ENCODE results near the gene RAB36. TPM values are rescaled to one million over a fixed set of nuclear protein-coding genes. Genes with fewer than 3 reads are reported as not detected.

RAB36 gene
- total RNA-seq, 1 experiment from 2014 or later: 4.1 TPM

GRCh38 chr22:23140385-23140784, 4.9 kb upstream of the RAB36 start:
- intact Hi-C loops (cut with micrococcal nuclease; ENCODE audit: unreplicated experiment): no loop called here
- in situ Hi-C loops (cut with HindIII; ENCODE audit: low pct_unique_long_range_greater_than_20kb, low sequenced_read_pairs): no loop called here

GRCh38 chr22:23142546-23143105, 2.7 kb upstream of the RAB36 start:
- Histone ChIP-seq H3K4me1 (ENCODE audit: control insufficient read depth, insufficient read depth, low read length) (peaks cover 3% of the 10 kb centered on the region; the same call in 1 of the 2 replicates), H3K36me3 (ENCODE audit: control insufficient read depth, insufficient read depth, low read length) (no peaks in the 10 kb centered on the region), H3K27me3 (ENCODE audit: control insufficient read depth, insufficient read depth, low read length) (no peaks in the 10 kb centered on the region), H3K4me3 (ENCODE audit: low read depth in 2 of 2, low read length in 2 of 2) (no peak overlapping the region; a peak in 1 of 4 replicates), H3K9me3 (ENCODE audit: control insufficient read depth, insufficient read depth, low read depth, low read length) (no peaks in the 10 kb centered on the region), H3K27ac (ENCODE audit: low read length) (no peak overlapping the region)
- CTCF ChIA-PET: no interaction called here
- DNase-seq (ENCODE audit: low read depth, low spot score) (no peak), ATAC-seq (no peak)
- intact Hi-C loops (cut with micrococcal nuclease; ENCODE audit: unreplicated experiment): no loop called here
- TF ChIP-seq CTCF (IDR thresholded peaks at IDR 0.05) (no peak), REST (IDR thresholded peaks at IDR 0.05; ENCODE audit: insufficient read depth in 1 of 2, low read depth in 2 of 2, low read length in 1 of 2) (no peak), TCF7L2 (IDR thresholded peaks at IDR 0.05; ENCODE audit: low read depth, low read length) (no peak), POLR2AphosphoS5 (IDR thresholded peaks at IDR 0.05; ENCODE audit: low read depth, low read length) (no peak), SIN3A (IDR thresholded peaks at IDR 0.05; ENCODE audit: borderline replicate concordance, insufficient read depth, low read depth, low read length) (no peak)
- no TSS peak for BruUV-seq (replicated peaks)
- in situ Hi-C loops (cut with HindIII; ENCODE audit: low pct_unique_long_range_greater_than_20kb, low sequenced_read_pairs): no loop called here
- POLR2A ChIA-PET: interaction anchor here (0.5 to 0.7 kb wide), 2 partner anchors 20 to 21 kb away, joined by 3 to 5 read pairs; no protein-coding TSS in a partner anchor

More at GRCh38 chr22:23140385-23140784, 4.9 kb upstream of the RAB36 start:
- no TSS peak for BruUV-seq (replicated peaks)
- no peaks in the 10 kb centered on the region for H3K27me3 ChIP-seq (ENCODE audit: control insufficient read depth, insufficient read depth, low read length)
- CTCF ChIA-PET: no interaction called here
- no peaks in the 10 kb centered on the region for H3K9me3 ChIP-seq (ENCODE audit: control insufficient read depth, insufficient read depth, low read depth, low read length)
- H3K4me3 ChIP-seq (ENCODE audit: low read depth in 2 of 2, low read length in 2 of 2): no peak overlapping the region
- H3K27ac ChIP-seq (ENCODE audit: low read length): no peak overlapping the region
- H3K4me1 ChIP-seq (ENCODE audit: control insufficient read depth, insufficient read depth, low read length): no peaks in the 10 kb centered on the region
- DNase-seq (ENCODE audit: low read depth, low spot score): no peak
- POLR2A ChIA-PET: no interaction called here
- TF ChIP-seq TCF7L2 (IDR thresholded peaks at IDR 0.05; ENCODE audit: low read depth, low read length) (no peak), CTCF (IDR thresholded peaks at IDR 0.05) (no peak), POLR2AphosphoS5 (IDR thresholded peaks at IDR 0.05; ENCODE audit: low read depth, low read length) (no peak), REST (IDR thresholded peaks at IDR 0.05; ENCODE audit: insufficient read depth in 1 of 2, low read depth in 2 of 2, low read length in 1 of 2) (no peak), SIN3A (IDR thresholded peaks at IDR 0.05; ENCODE audit: borderline replicate concordance, insufficient read depth, low read depth, low read length) (no peak)
- no peak for ATAC-seq
- no peaks in the 10 kb centered on the region for H3K36me3 ChIP-seq (ENCODE audit: control insufficient read depth, insufficient read depth, low read length)

Measured in Panc1 (cell line).